GM20000 (cell line): Measurements from ENCODE around the gene COMT.

Experiments used
- DNase-seq: peaks from one replicate; pipeline ENCODE4 v3.0.0; 2012; ENCODE audit warnings: low spot score
- CTCF ChIP-seq: IDR thresholded peaks from 2 replicates; pipeline ENCODE4 v1.5.1; 2012; ENCODE audit warnings: mild to moderate bottlenecking, control low read depth; ENCODE audit errors: extremely low read depth, missing control alignments

COMT gene

GRCh38 chr22:19962246-19962908, 20.8 kb downstream of the COMT start:
- peak; percentile 83 for DNase-seq
- TF ChIP-seq CTCF = peak; percentile 34

GRCh38 chr22:19962909-19963806, 21.6 kb downstream of the COMT start:
- no peak for DNase-seq

GRCh38 chr22:19963863-19964642, 22.5 kb downstream of the COMT start:
- no peak for TF ChIP-seq CTCF
- DNase-seq = no peak

More at GRCh38 chr22:19962909-19963806, 21.6 kb downstream of the COMT start:
- TF ChIP-seq CTCF = no peak

- no peak for DNase-seq
- no peak for TF ChIP-seq CTCF
These were observed 23.3 kb downstream of the COMT start for GRCh38 chr22:19964701-19965386.

- DNase-seq = no peak
- no peak for TF ChIP-seq CTCF
These were observed 24.5 kb downstream of the COMT start for GRCh38 chr22:19965771-19966709.
